GM10266 (cell line): ENCODE data around the gene MCM3AP.

Source experiments
- DNase-seq: peaks from one replicate; pipeline ENCODE4 v3.0.0; 2012; ENCODE audit errors: extremely low spot score
- CTCF ChIP-seq: IDR thresholded peaks from 2 replicates; pipeline ENCODE4 v1.5.1; 2012; ENCODE audit warnings: mild to moderate bottlenecking, low read depth; ENCODE audit not compliant: control insufficient read depth, insufficient read depth; ENCODE audit errors: missing control alignments

The MCM3AP gene

GRCh38 chr21:46268371-46268770 is 17.0 kb downstream of the MCM3AP start:
- no peak for TF ChIP-seq CTCF
- DNase-seq = no peak

- TF ChIP-seq CTCF = no peak
- DNase-seq = no peak
These were observed 18.5 kb downstream of the MCM3AP start for GRCh38 chr21:46266946-46267345.

- no peak for DNase-seq
- no peak for TF ChIP-seq CTCF
These were observed 19.5 kb downstream of the MCM3AP start for GRCh38 chr21:46265736-46266525.

GRCh38 chr21:46264690-46265144 is 20.7 kb downstream of the MCM3AP start:
- DNase-seq = no peak
- TF ChIP-seq CTCF = no peak

- TF ChIP-seq CTCF = no peak
- no peak for DNase-seq
These were observed 21.2 kb downstream of the MCM3AP start for GRCh38 chr21:46264046-46264689.

- no peak for TF ChIP-seq CTCF
These were observed 28.9 kb downstream of the MCM3AP start for GRCh38 chr21:46256501-46256994.

More at GRCh38 chr21:46256501-46256994, 28.9 kb downstream of the MCM3AP start:
- no peak for DNase-seq
